Stimulated activated CD8-positive, alpha-beta memory T cell treated with anti-CD3 and anti-CD28 coated beads, Interleukin-15, amount 100 ng/mL, for 1 hour (primary cell): Measurements from ENCODE around the gene DOCK9.

ENCODE experiments used
- DNase-seq: peaks from one replicate; pipeline ENCODE4 v3.0.0-alpha.2; 2020; ENCODE audit warnings: low read depth

Gene DOCK9

GRCh38 chr13:98795220-98795619 lies 182.6 kb downstream of the DOCK9 start:
- DNase-seq, result no peak

- DNase-seq, result no peak
Measured at GRCh38 chr13:98794498-98794897, 183.4 kb downstream of the DOCK9 start.

DNA sequence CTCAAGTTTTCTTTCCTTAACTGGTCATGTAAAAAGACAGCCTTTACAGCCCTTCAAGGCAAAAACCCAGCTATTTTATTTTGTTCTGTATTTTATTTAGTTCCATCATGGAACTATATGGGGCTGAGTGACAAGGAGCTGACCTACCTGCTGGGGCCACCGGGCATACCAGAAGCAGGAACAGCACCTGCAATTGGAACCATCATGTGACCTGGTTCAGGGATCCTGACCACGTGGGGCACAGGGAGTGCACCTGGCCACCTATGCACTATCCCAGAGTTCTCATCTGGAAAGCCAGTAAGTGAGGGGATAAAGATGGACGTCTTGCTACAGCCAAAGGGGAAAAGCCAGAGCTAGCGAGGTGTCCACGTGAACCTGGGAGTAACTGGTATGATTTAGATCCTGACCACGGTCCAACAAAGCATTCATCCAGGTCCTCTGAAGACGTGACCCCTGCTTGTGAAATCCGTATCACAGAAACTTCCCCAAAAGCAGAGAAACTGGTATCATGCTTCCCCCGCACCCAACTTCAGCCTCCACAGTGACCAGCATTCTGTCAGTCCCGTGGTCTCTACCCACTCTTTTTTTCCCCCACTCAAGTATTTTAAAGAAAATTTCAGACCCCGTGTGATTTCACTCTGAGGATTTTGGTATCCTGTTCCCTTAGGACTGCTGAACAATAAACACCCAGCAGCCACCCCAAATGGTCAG lies 184.9 kb downstream of the DOCK9 start:
- DNase-seq, result no peak

DNA sequence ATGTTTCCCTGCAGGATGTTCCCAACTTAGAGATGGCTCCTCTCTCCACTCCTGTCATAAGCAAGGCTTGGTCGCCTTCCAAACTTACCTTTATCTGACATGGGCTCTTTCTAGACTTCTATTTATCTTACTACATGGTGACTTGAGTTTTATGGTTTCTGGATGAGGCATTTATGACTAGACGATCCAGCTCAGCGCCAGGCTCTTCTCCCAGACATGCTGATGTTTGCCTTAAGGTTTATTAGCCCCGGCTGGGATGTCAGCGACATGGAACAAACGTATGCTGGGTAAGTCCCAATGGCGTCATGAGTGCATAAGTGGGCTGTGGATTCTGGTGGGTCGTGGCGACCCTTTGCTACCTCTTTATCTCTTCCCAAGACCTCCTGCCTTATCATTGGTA lies 185.5 kb downstream of the DOCK9 start:
- no peak for DNase-seq

DNA sequence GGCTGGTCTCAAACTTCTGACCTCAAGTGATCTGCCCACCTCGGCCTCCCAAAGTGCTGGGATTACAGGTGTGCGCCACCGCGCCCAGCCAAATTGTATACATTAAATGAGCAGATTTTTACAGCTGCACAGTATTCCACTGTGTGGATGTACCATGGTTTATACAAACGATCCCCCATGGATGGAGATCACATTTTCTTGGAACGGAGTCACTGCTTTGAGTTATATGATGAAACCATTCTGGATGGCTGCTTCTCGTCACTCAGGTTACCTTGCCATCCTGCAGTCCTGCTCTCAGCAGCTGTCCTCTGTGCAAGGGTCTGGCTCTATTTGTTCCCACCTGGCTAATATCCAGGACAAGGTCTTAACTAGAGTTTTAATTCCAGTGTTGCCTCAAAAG lies 186.3 kb downstream of the DOCK9 start:
- no peak for DNase-seq

GRCh38 chr13:98787996-98788395 lies 189.9 kb downstream of the DOCK9 start:
- DNase-seq, result no peak

GRCh38 chr13:98787173-98787572 lies 190.7 kb downstream of the DOCK9 start:
- DNase-seq, result no peak

- no peak for DNase-seq
Measured at GRCh38 chr13:98786023-98786422, 191.8 kb downstream of the DOCK9 start.

- DNase-seq, result no peak
Measured at GRCh38 chr13:98785405-98785804, 192.5 kb downstream of the DOCK9 start.

DNA sequence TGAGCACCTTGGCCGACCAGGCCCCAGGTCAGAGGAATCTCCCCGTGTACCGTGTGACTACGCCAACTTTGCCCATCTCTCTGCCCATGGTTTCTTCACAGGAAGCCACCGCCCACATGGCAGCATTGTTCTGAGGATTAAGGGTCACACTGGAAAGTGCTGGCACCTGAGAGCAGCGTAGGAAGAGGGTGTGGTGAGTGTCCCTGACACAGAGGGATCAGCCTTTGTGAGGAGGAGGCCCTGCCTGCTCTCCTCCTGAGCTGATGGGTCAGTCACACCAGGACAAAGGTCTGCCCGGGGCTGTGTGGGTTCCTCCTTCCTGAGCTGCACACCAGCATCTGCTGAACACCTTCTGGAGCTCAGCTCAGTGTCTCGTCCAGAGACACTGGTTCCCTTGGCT lies 193.2 kb downstream of the DOCK9 start:
- no peak for DNase-seq

DNA sequence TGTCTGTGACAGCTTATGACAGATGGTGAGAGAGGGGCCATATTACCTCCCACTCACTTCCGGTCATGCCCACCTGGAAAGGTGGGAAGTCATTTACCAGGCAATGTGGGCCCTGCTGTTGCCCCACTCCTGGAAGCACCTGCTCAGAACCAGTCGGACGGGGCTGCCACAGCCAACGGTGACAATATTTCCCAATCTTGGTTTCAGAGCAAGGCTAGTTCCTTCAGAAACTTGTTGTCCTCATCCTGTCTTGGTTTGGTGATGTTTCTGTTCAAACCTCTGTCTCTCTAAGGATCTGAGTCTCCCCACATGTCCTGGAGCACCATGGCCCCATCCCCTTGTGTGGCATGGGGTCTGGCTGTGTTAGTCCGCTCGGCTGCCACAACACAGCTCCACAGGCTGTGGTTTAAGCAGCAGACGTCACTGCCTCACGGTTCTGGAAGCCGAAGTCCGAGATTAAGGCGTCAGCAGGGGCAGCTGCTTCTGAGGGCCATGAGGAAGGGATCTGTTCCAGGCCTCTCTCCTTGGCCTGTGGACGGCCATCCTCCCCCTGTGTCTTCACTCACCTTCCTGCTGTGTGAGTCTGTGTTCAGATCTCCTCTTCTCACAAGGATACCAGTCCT lies 193.9 kb downstream of the DOCK9 start:
- no peak for DNase-seq

DNA sequence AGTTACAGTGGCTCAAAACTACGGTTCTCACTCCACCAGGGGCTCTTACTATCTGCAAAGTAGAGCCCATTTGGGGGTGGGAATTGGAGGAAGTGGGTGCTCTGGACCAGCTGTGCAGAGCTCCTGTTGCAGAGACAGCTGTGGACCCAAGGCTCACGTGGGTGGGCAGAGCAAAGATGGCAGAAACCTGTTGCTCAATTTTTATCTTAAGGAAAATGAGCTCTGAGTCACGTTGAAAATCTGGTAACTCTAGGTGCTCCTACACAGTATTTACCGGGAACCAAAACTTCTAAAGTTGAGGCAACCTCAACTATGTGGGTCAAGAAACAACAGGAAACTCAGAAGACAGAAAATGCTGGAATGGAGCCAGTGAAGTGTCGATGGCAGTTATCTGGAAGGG lies 195.2 kb downstream of the DOCK9 start:
- no peak for DNase-seq

GRCh38 chr13:98781905-98782304 lies 196.0 kb downstream of the DOCK9 start:
- DNase-seq, result no peak

DNA sequence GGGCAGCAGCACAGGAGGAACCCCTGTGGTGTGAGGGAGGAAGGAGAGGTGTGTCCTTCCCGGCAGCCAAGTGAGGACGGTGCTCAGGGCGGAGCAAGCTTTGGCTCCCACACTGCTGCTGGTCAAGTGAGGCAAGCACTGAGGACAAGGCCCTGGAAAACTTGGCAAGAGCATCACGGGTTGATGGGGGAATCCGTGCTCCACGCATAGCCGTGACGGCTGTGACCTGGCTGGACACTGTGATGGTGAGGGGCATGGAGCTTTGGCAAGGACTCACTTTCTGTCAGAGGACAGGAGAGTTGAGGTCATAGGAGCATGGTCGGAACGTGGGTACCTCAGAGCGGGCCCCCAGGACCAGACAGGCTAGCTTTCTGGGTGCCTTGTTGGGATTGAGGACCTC lies 196.4 kb downstream of the DOCK9 start:
- DNase-seq, result no peak

DNA sequence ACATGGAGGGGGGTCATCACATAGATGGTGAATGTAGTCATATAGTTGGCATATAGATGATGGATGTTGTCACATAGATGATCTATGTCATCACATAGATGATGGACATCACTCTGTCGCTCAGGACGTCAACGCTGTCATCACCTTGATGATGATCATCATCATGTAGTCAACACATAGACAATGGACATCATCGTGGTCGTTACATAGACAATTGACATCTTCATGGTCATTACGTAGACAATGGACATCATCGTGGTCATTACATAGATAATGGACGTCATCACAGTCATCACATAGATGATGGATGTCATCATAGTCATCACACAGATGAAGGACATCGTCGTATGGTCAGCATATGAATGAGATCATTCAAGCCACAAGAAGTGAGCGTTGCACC lies 196.8 kb downstream of the DOCK9 start:
- DNase-seq, result no peak

DNA sequence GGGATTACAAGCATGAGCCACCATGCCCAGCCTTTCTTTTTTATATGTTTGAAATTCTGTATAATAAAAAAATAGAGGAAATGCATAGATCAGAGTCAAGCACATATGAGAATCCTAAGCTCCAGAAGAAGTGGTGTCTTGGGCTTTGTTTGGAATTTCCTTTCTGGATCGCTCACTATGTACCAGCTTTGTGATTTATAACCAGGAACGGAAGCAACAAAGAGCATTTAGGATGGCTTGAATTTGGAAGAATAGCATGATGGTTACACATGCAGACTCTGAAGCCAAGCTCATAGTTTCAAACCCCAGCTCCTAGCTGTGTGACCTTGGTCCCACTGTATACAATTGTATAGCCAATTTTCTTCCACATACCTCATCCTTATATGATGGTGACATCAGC lies 197.4 kb downstream of the DOCK9 start:
- DNase-seq, result no peak

GRCh38 chr13:98779695-98780094 lies 198.2 kb downstream of the DOCK9 start:
- no peak for DNase-seq

DNA sequence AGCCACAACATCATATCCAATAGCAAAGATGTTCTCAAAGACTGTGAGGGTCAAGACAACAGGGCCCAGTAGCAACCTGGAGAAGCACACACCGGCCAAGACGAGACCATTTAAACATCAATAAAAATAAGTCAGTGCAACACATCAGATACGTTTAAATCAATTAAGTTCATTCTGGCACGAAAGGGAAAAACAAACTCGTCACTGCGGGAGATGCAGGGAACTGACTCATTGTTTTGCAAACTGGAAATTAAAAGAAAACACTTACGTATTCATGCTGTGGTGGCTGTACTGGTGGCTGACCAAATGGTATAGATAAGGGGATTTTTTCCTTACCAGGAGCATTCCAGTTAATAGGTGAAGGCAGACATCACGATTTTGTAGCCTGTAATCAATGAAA lies 199.1 kb downstream of the DOCK9 start:
- DNase-seq, result no peak

GRCh38 chr13:98776644-98777043 lies 201.2 kb downstream of the DOCK9 start:
- no peak for DNase-seq

GRCh38 chr13:98775844-98776598 lies 201.8 kb downstream of the DOCK9 start:
- DNase-seq, result no peak

GRCh38 chr13:98775386-98775785 lies 202.5 kb downstream of the DOCK9 start:
- no peak for DNase-seq

DNA sequence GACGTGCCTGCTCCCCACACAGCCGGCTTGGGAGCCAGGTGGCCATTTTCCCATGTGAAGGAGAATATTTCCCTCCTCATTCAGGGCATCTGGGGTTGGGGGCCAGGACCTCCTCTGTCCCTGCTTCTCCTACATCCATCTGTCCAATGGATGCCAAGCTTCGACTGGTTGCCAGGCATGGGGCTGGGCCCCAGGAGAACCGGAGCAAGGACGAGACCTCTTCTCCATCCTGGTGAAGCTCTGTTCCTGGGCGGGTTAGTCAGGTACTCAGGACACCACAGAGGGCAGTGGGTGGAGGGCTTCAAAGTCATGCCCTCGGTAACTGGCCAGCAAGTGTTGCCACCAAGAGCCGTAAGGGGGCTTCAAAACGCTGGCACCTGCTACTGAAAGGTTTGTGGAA lies 203.1 kb downstream of the DOCK9 start:
- DNase-seq, result no peak

GRCh38 chr13:98773921-98774320 lies 203.9 kb downstream of the DOCK9 start:
- no peak for DNase-seq
